Endothelial cell of hepatic sinusoid (primary cell): ENCODE measurements around the gene CYB5B.
"Not testable (repeated sequence)": the region's sequence is repeated elsewhere in the genome, so short reads cannot be mapped to it uniquely, and the experiment has no call there.

Experiments used
- in situ Hi-C: cut with HindIII; loops from 2 replicates; pipeline ENCODE4 v1.10.0; 2017; ENCODE audit warnings: low sequenced_read_pairs

The CYB5B gene

GRCh38 chr16:69407702-69408323 lies 16.6 kb upstream of the CYB5B start:
- in situ Hi-C loops = no loop called here

- in situ Hi-C loops = no loop called here
Measured at GRCh38 chr16:69408475-69408874, 15.9 kb upstream of the CYB5B start.

- in situ Hi-C loops = loop anchor here (5.0 kb wide), 1 partner anchor 52 kb away; no protein-coding TSS in a partner anchor
Measured at GRCh38 chr16:69410219-69410990, 14.0 kb upstream of the CYB5B start.

GRCh38 chr16:69411064-69411985 lies 13.1 kb upstream of the CYB5B start:
- in situ Hi-C loops = loop anchor here (5.0 kb wide), 1 partner anchor 51 kb away; no protein-coding TSS in a partner anchor

GRCh38 chr16:69412287-69412686 lies 12.1 kb upstream of the CYB5B start:
- in situ Hi-C loops = loop anchor here (5.0 kb wide), 1 partner anchor 50 kb away; no protein-coding TSS in a partner anchor

- in situ Hi-C loops = loop anchor here (5.0 kb wide), 1 partner anchor 49 kb away; no protein-coding TSS in a partner anchor
Measured at GRCh38 chr16:69413045-69413664, 11.3 kb upstream of the CYB5B start.

- in situ Hi-C loops = no loop called here
Measured at GRCh38 chr16:69417520-69418199, 6.8 kb upstream of the CYB5B start.

- in situ Hi-C loops = no loop called here
Measured at GRCh38 chr16:69419956-69420355, 4.5 kb upstream of the CYB5B start.

GRCh38 chr16:69423189-69423588 lies 1.2 kb upstream of the CYB5B start:
- in situ Hi-C loops = no loop called here

DNA sequence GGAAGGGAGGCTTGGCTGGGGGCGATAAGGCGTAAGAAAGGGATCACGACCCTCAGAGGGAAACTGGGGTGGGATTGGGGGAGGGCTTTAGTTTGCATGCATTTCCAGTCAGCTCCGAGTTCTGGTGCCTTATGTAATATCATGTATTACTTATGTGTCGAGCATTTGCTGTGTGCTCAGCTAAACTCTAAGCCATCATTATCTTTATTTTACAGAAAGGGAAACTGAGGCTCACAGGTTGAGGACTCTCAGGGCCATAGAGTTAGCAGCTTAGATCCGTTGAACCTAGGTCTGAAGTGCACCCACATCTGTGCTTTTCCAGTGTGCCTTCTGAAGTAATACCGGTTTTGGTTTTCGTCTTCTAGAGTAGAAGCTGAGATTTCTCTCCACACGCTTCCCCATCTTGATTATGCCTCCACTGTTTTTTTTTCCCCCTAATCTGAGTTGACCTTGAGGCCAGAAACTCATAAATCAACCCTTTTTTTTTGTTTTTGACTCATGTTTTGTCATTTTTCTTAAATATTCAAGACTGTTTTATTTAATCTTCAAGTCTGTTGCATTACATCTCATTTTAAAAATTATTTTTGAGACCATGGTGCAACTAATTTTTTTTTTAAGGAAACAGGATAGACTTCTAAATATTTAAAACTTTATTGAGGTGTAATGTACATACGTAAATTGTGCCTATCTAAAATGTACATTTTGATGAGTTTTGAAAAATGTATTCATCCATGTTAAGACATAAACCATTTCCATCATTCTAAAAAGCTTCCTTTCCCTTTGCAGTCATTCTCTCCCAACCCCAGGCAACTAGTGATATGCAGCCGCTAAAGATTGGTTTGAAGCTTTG lies 741 bp downstream of the CYB5B start:
- in situ Hi-C loops = no loop called here

DNA sequence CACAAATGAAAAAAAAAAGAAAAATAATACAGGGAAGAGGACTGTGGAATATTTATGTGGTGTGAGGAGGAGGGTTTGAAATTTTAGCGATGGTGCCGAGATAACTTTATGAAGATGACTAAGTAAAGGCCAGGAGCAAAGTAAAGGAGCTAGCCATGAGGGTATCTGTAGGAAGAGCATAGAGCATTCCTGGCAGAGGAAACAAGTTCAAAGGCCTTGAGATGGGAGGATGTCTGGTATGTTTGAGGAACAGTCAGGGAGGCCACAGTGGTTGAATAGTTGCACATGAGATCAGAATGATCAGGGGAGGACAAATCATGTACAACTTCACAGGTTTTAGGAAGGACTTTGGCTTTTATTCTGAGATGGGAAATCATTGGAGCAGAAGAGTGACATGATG lies 4.2 kb downstream of the CYB5B start:
- in situ Hi-C loops = no loop called here

DNA sequence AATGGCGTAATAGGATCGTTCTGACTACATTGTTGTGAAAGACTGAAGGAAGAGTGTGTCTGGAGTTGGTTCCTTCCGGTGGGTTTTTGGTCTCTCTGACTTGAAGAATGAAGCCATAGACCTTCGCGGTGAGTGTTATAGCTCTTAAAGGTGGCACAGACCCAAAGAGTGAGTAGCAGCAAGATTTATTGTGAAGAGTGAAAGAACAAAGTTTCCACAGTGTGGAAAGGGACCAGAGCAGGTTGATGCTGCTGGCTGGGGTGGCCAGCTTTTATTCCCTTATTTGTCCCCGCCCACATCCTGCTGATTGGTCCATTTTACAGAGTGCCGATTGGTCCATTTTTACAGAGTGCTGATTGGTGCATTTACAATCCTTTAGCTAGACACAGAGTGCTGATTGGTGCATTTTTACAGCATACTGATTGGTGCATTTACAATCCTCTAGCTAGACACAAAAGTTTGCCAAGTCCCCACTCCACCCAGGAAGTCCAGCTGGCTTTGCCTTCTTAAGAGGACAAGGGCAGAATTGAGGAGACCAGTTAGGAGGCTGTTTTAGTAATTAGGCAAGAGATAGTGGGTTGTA lies 4.7 kb downstream of the CYB5B start:
- in situ Hi-C loops = not testable (repeated sequence)

DNA sequence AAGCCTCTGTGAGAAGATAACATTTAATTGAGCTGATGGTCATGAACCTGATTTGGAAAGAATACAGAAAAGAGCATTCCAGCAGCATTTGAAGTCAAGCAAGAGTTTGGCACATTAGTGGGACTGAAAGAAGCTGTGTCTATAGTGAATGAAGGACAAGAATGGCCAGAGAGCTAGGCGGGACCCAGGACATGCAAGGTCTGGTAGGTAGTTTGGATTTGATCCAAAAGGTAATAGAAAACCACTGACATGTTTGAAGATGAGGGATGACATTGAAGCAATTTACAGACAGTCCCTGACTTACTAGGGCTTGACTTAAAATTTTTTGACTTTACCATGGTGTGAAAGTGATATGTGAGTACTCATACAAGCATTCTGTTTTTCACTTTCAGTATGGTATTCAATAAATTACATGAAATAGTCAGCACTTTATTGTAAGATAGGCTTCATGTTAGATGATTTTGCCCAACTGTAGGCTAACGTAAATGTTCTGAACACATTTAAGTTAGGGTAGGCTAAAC lies 7.6 kb downstream of the CYB5B start:
- in situ Hi-C loops = no loop called here

GRCh38 chr16:69434066-69434465 lies 9.6 kb downstream of the CYB5B start:
- in situ Hi-C loops = no loop called here

GRCh38 chr16:69435977-69436820 lies 11.8 kb downstream of the CYB5B start:
- in situ Hi-C loops = no loop called here

- in situ Hi-C loops = no loop called here
Measured at GRCh38 chr16:69436896-69437295, 12.5 kb downstream of the CYB5B start.

- in situ Hi-C loops = no loop called here
Measured at GRCh38 chr16:69438465-69438864, 14.0 kb downstream of the CYB5B start.

- in situ Hi-C loops = no loop called here
Measured at GRCh38 chr16:69440250-69440649, 15.8 kb downstream of the CYB5B start.
